ENCODE measurements around the gene ABCD4.
"Not testable (repeated sequence)": the region's sequence is repeated elsewhere in the genome, so short reads cannot be mapped to it uniquely, and the experiment has no call there.

ABCD4 gene

DNA sequence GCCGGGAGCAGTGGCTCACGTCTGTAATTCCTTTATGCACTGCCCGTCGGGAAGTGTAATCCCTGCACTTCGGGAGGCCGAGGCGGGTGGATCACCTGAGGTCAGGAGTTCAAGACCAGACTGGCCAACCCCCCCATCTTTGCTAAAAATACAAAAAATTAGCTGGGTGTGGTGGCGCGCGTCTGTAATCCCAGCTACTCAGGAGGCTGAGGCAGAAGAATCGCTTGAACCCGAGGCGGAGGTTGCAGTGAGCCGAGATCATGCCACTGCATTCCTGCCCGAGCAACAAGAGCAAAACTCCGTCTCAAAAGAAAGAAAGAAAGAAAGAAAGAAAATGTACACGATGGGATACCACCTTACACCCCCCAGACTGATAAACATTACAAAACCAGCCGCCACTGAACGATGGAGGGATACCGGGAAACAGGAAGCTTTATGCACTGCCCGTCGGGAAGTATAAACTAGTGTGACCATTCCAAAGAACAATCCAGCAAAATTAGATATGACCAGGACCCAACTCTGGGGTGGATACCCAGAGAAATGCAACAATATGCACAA is 1.1 kb downstream of the ABCD4 start:
- DNase-seq: no peak

DNA sequence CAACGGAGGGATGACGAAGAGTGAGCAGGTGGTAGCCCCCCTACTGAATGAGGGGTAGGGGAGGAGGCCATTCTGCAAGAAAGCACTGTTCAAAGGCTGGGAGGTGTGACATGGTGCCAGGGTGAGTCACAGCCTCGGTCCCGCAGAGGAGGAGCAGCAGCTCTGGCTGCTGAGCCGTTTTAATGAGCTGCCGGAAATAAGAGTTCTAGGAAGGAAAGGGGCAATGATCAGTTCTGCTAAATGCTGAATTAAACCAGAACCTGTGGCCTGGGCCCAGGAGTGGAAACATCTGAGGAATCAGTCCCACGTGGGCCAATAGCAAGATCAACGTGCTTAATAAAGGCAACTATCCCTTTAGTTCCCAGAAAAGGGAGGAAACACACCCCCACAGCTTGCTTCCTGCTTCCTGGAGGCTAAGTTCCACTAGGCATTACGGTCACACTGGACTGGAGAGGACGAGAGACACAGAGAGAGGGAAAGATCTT is 3.6 kb downstream of the ABCD4 start:
- no peak for DNase-seq

DNA sequence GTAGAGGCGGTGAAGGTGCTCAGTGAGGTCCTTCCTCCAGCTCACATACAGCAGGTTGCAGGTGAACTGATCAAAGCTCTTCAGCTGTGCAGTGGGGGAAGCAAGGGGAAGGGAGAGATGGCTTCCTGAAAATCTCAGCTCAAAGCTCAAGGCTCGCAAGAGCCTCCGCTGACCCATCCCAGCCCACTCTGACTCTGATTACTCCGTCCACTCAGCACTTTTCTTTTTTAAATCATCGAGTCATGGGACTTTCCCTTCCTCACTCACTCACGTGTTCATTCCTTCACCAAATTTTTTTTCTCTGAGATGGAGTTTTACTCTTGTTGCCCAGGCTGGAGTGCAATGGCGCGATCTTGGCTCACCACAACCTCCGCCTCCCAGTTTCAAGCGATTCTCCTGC is 4.7 kb downstream of the ABCD4 start:
- DNase-seq: no peak

DNA sequence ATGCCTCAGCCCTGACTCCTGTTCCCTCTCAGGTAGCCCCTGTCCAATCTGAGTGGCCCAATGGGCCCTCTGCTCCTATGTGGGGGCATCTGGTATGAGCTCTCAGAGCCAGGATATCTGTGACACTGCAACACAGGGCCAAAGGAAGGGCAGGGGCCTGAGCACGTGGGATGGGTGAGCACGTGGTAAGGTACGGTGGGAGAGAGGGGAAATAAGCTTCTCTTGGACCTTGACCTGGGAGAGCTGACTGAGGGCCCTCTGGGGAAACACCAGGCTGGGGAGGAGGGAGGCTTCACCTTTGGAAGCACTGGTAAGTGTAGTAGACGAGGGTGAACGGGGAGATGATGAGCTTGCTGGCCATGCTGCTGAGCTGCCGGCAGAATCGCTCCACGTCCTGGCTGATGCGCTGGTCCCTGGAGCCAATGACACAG is 6.7 kb downstream of the ABCD4 start:
- DNase-seq: no peak

DNA sequence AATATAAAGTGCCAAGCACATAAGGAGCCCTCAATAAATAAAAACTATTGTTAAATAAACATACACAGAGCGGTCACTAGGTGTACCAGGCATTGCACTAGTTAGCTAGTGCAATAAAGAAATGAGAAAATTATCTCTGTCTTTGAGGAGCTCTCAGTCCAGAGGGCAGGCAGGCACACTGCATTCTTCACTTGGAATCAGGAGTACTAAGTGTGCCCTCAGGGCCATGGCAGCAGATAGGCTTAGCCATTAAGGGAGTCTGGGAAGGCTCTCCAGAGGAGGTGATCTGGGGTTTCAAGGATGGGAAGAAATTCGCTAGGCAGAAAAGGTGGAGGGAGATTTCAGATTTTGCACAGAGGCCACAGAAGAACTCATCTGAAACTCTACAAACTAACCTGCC is 9.1 kb downstream of the ABCD4 start:
- DNase-seq: no peak

DNA sequence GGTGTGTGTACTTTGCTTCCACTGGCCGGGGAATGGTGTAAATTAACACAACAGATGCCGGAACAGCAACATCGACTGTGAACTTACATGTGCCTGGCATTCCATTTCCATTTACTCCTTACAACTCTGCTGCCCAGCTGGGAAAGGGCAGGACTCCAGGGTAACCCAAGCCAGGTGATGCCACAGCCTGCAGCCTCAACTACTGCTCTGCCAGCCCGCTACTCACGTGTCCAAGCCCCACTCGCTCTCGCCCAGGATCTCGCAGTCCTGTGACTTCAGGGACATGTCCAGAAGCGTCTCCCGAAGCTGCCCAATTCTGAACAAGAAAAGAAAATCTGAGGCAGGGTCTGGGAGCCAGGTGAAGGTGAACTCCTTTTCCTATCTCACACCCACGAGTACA is 10.7 kb downstream of the ABCD4 start:
- DNase-seq: no peak

DNA sequence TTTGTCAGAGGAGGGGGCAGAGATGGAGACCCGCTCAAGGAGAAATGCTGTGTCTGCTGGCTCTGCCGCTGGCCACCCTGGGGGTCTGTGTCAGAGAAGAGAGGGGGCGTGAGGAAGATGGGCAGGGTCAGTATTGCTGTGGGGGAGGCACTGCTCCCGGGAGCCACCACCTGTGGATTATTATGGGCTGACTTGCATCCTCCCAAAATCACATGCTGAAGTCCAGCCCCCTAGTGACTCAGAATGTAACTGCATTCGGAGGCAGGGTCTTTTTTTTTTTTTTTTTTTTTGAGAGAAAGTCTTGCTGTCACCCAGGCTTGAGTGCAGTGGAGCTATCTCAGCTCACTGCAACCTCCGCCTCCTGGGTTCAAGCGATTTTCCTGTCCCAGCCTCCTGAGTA is 12.3 kb downstream of the ABCD4 start:
- DNase-seq: no peak

DNA sequence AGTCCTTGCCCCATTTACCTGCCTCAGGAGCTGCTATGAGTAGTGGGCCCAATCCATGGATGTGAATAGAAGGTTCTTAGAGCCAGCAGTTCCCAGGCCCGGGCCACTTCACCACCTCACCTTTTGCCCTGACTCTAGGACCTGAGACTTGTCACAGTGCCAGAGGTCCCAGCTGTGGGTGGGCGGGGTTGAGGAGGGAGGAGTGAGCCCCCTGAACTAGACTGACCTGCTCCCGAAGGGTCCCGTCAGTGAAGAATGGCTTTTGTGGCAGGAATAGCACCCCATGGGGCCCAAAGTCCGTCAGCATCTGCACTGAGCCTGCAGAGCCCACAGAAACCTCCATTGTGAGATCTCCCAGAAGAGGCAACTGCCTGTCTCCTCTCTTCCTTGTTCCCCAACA is 12.9 kb downstream of the ABCD4 start:
- no peak for DNase-seq

DNA sequence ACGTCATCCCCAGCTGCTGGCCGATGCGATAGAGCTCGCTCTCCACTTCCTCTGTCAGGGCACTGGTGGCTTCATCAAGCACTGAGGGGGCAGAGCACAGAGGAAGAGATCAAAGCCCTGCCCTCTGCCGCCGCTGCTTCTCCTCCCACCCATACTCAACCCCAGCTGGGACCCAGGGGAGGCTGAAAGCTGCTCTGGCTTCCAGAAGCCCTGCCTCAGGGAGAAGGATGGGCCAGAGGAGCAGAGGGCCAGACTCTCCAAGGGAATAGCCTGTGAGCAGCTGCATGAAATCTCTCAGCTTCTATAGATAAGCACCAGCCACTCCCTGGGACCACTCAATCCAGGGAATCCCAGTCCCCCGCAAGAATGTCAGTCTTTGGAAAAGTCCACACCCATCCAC is 16.0 kb downstream of the ABCD4 start:
- DNase-seq: no peak

DNA sequence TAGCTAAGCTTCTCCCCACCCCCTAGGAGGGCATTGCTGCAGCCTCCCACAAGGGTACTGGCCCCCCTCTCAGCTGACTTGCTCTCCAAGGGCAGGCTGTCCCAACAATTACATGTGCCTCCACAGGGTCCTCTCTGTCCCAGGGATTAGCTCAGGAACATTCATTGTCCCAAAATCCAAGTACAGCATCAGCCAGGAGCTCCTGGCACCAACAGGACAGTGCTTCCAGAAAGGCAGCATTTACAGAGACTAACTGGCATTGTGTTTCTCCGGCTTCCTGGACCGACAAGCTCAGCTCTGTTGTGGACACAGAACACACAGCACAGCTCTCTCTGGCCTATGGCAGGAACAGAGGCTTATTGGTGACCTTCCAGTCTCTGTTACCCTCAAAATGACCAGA is 21.7 kb downstream of the ABCD4 start:
- no peak for DNase-seq

DNA sequence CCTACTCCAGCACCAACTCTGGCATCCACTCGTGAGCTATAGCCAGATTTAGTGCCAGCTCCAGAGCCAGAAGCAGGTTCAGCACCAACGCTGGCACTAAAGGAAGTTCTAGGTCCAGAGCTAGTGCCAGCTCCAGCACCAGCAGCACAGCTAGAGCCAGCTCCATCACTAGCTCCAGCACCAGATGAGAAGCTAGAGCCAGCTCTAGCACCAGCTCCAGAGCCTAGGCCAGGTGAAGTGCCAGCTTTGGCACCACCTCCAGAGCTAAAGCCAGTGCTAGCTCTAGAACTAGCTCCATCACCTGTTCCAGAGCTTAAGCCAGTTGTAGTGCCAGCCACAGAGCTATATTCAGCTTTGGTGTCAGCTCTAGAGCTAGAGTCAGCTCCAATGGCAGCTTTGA is 24.7 kb downstream of the ABCD4 start:
- no peak for DNase-seq

DNA sequence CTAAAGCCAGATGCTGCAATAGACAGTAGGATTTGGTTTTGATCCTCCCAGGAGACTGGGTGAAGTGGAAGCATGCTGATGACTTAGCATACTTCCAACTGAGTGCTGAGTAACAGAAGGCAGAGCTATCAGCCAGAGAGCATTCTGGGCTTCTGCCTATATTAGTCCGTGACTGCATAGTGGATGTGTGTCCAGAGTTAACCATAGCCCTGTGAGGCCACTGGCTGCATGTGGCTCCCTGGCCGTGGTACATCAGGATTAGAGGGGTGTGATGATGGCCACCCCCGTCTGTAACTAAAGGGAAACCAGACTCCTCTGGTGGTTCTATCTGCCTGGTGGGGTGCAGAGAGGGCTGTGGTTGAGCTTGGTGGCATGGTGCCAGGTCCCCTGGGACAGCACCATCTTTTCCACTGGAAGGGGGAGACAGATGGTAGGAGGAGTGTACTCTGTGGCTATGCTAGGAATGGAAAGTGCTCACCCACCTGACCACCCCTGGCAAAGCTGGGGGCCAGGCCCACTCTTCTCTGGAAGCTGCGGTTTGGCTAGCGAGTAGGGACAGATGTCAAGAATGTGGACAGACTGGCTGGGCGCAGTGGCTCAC is 27.4 kb downstream of the ABCD4 start:
- DNase-seq: no peak

DNA sequence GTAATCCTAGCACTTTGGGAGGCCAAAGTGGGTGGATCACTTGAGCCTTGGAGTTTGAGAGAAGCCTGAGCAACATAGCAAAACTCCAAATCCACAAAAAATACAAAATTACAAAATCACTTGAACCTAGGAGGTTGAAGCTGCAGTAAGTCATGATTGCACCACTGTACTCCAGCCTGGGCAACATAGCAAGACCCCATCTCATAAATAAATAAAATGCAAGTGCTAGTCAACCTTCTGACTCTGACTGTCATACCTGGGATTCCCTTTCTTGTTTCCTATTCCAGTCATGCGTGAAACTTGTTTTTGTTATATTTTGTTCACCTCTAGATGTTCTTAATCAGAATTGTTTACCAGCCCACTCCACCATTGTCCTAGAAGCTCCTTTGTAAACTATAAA is 31.4 kb downstream of the ABCD4 start:
- no peak for DNase-seq

DNA sequence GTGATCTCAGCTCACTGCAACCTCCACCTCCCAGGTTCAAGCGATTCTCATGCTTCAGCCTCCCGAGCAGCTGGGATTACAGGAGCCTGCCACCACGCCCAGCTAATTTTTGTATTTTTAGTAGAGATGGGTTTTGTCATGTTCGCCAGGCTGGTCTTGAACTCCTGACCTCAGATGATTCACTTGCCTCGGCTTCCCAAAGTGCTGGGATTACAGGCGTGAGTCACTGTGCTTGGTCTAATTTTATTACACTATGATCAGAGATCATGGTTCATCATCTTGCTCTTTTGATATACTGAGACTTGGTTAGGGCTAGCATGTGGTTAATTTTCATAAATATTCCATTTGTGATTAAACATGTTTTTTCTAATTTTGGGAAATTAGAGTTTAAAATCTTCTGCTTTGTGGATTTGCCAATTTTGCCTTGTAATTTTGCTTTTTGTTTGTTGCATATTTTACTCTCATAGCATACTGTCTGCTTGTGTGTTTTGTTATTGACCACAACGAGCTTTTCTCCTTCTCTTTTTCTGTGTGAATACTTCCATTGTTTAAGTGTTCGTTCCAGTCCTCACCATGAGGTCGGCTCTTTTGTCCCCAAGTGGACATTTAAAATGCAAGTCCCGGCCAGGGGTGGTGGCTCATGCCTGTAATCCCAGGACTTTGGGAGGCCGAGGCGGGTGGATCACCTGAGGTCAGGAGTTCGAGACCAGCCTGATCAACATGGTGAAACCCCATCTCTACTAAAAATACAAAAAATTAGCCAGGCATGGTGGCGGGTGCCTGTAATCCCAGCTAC is 32.2 kb downstream of the ABCD4 start:
- DNase-seq: not testable (repeated sequence)

DNA sequence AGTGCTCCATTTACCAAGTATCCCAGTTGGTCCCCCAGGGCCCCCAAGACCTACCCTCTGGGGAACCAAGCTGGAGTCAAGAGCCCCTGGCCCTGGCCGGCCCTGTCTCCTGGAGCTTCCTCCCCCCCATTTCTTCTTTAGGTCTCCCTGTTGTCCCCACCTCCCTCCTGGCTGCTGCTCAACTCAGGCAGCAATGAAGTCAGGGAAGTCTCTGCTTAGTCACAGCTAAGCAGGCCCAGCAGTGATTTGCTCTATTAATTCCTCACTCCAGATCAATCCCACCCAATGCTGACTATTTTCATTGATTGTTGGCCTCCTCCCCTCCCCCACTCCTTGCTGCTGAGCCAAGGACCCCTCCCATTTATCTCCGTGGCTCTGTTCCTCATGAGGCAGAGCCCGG is 35.1 kb downstream of the ABCD4 start:
- no peak for DNase-seq

DNA sequence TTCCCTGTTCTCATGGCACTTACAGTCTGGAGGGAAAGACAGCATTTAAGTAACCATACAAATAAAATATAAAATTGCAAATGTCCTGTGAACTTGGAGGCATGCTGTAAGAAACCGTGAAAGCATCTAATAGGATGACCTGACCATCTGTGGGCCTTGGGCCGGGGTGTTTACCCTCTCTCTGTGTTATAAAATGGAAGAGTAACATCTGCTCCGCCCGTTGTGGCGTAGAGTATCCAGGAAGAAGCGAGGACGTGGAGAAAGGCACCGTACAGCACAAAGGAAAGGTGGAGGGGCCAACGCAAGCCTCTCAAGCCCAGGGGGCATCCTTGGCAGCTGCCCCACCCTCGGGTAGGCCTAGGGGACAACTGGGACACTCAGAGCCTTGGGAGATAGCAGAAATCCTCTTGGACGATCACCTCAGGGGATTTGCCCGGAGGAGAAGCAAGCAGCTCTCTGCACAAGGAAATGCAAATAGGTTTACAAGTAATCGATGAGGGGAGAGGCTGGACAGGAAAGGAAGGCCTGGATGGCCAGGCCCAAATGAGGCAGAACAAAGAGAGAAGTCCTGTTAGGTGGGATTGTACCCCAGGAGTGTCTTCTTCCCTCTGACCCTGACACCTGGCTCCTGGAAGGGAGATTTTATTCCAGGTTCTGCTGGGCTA is 37.3 kb downstream of the ABCD4 start:
- no peak for DNase-seq

DNA sequence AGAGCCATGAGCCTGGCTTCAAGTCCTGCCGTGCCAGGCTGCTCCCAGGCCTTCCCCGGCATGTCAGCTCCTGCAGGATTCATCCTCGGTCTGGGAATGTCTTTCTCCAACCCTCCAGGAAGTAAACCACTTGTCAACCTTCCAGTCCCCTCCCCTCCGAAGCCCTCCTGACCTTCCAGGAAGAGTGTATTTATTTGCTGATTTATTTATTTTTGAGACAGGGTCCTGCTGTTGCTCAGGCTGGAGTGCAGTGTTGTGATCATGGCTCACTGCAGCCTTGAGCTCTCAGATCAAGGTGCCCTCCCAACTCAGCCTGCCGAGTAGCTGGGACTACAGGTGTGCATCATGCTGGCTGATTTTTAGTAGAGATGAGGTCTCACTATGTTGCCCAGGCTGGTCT is 38.8 kb downstream of the ABCD4 start:
- no peak for DNase-seq

DNA sequence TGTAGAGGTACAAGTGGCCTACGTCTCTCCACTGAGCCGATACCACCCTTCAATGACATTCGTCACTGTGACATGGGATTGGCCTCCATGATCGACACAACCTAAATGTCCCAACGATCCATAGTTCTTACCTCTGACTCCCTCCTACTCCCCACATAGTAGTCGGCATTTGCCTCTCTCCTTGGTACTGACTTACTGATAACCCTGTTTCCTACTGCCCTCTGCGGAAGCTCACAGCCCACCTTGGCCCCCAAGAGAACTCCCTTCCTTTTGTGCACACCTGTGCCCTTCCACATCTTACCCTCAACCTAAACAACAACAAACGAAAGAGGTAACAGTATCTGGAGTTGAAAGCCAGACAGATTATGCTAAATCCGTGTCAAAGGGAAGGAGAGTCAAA is 39.6 kb downstream of the ABCD4 start:
- DNase-seq: no peak

DNA sequence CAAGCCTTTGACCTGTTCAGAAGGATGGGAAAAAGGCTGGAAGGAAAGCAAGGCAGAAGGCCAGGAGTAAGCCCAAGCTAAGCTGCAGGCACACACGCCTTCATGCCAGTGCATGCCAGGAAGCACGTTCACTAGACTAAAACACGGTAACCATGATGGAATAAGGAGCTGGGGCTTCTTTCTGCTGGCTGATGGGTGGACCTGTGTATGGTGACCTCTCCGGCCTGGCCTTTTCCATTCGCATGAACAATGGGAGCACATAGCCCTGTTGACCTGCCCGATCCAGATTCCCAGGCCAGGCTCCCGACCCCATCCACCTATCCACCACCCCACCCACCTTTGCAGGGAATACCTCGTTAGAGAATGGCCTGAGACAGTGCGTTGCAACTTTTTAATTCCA is 40.7 kb downstream of the ABCD4 start:
- no peak for DNase-seq

DNA sequence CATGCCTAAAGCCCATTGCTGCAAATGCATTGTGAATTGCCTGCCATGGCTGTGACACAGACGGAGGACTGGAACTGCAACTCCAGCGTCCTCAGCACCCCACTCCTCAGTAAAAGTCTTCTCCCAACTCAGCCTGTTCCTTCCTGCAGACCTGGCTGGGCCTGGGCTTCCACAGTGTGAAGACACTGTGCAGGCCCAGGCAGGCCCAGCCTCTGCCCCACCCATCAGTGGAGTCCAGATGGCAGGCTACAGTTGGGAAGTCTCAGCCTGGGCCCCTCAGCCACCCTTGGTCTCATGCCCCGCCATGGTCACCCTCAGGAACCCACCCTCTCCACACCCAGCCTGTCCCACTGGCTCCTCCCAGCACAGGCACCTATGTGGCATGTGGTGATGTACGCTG is 41.4 kb downstream of the ABCD4 start:
- DNase-seq: no peak

DNA sequence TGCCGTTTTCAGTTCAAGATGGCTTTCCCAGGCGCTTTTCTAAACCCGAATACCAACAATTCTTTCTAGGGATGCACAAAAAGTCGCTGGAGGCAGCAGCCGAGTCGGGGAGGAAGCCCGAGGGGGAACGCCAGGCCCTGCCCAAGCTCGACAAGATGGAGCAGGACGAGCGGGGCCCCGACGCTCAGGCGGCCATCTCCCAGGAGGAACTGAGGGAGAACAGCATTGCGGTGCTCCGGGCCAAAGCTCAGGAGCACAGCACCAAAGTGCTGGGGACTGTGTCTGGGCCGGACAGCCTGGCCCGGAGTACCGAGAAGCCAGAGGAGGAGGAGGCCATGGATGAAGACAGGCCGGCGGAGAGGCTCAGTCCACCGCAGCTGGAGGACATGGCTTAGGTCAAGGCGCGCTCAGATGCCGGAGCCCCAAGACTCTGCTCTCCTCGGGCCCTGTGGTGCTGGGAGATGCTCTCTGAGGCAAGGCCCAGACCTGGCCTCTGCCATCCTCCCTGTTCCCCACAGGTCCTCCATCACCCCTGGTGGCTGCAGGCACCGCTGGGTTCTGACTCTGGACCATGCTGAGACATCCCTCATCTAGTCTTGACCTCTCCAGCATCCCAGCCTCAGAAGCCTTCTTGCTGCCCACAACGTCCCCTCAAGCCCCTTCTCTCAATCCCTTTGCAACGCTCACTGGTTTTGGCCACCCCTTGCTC is 42.1 kb downstream of the ABCD4 start:
- no peak for DNase-seq

DNA sequence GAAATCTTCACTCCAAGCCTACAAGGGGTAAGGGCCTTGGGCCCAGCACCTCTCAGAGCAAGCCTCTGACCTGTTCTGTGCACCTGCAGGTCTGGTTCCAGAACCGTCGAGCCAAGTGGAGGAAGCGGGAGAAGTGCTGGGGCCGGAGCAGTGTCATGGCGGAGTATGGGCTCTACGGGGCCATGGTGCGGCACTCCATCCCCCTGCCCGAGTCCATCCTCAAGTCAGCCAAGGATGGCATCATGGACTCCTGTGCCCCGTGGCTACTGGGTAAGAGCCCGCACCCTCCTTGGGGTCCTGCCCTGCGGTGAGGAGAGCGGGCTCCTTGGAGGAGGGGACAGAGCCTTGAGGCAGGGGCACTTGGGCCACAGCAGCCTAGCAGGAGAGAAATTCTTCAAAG is 43.2 kb downstream of the ABCD4 start:
- no peak for DNase-seq

DNA sequence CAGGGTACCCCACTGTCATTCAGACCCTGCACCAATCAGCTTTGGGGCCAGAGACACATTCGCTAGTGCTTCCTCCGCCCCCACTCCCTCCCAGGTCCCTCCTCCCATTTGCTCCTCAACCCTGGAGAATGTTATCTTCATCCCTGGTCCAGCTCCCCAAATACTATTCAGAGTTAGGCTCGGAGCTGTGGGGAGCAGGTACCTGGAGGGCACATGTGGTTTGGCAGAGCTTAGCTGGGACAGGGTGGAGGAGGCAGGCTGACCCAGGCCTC is 44.0 kb downstream of the ABCD4 start:
- no peak for DNase-seq
